ENCODE data around the gene OR4E2.

Gene OR4E2

GRCh38 chr14:21631084-21631483, 22.6 kb upstream of the OR4E2 start:
- no peak overlapping the region for H3K27ac ChIP-seq
- no peaks in the 10 kb centered on the region for H3K9me3 ChIP-seq
- H3K36me3 ChIP-seq, result no peaks in the 10 kb centered on the region
- H3K4me3 ChIP-seq, result no peak overlapping the region
- no peak for TF ChIP-seq CTCF (IDR thresholded peaks at IDR 0.05)
- no peaks in the 10 kb centered on the region for H3K27me3 ChIP-seq
- no peaks in the 10 kb centered on the region for H3K4me1 ChIP-seq
- no peak for DNase-seq
- intact Hi-C loops (cut with DNase I; ENCODE audit: low total_unique reads), result no loop called here

- no peak for TF ChIP-seq CTCF (IDR thresholded peaks at IDR 0.05)
- H3K27me3 ChIP-seq, result no peaks in the 10 kb centered on the region
- intact Hi-C loops (cut with DNase I; ENCODE audit: low total_unique reads), result no loop called here
Observed at GRCh38 chr14:21634840-21635239, 18.8 kb upstream of the OR4E2 start, which contains the start of gene OR10G2. Gene OR10G2, minus strand, starts transcription at chr14:21634940. Its CDS starts 98 bp downstream, at chr14:21634842.

DNA sequence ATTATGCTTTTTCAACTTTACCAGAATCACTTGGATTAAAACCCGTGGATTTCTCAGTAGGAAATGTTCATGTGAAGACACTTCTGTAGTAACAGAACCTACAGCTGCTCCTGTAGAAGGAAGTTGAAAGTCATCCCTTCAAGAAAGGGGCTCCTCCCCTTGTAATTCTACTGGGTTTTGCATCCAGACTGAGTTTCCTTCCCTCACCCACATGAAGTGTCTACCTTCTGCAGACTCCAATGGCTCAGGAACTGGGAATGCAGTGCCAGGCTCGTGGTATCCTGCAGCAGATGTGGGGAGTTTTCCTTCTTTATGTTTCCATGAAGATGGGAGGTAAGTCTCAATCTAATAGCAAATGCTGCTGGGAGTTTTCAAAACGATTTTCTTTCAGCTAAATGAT, 11.0 kb upstream of the OR4E2 start:
- no peaks in the 10 kb centered on the region for H3K9me3 ChIP-seq
- TF ChIP-seq CTCF (IDR thresholded peaks at IDR 0.05), result no peak
- no peaks in the 10 kb centered on the region for H3K4me1 ChIP-seq
- no peak overlapping the region for H3K4me3 ChIP-seq
- no peaks in the 10 kb centered on the region for H3K27me3 ChIP-seq
- H3K27ac ChIP-seq, result no peak overlapping the region
- intact Hi-C loops (cut with DNase I; ENCODE audit: low total_unique reads), result no loop called here
- no peaks in the 10 kb centered on the region for H3K36me3 ChIP-seq
- DNase-seq, result no peak

More at GRCh38 chr14:21634840-21635239, 18.8 kb upstream of the OR4E2 start, which contains the start of gene OR10G2:
- Histone ChIP-seq H3K9me3 (no peaks in the 10 kb centered on the region), H3K4me3 (no peak within 1 kb of the TSS), H3K36me3 (no peaks in the 10 kb centered on the region), H3K4me1 (no peaks in the 10 kb centered on the region), H3K27ac (no peak within 1 kb of the TSS)
- DNase-seq, result no peak

- H3K36me3 ChIP-seq, result no peaks in the 10 kb centered on the region
- no peak overlapping the region for H3K27ac ChIP-seq
- DNase-seq, result no peak
- H3K9me3 ChIP-seq, result no peaks in the 10 kb centered on the region
- H3K27me3 ChIP-seq, result no peaks in the 10 kb centered on the region
- no peak for TF ChIP-seq CTCF (IDR thresholded peaks at IDR 0.05)
- intact Hi-C loops (cut with DNase I; ENCODE audit: low total_unique reads), result no loop called here
- no peak overlapping the region for H3K4me3 ChIP-seq
- H3K4me1 ChIP-seq, result no peaks in the 10 kb centered on the region
Observed at GRCh38 chr14:21643407-21643806, 10.2 kb upstream of the OR4E2 start.

DNA sequence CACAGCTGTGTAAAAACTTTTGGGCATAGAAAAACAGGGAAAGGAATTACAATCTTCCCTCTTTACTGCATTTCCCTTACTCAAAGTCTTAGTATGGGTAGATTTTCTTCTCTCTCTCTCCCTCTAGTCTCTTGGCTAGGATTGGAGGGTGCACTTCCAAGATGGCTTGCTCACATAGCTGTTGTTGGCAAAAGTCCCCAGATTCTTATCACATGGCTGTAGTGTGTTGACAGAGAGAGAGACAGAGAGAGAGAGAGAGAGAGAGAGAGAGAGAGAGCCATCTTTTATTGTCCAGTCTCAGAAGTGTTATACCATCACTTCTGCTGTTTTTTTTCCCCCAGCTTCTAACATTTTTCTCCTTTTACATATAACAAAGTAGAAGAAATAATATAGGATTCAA, 6.3 kb upstream of the OR4E2 start:
- Histone ChIP-seq H3K9me3 (no peaks in the 10 kb centered on the region), H3K4me1 (no peaks in the 10 kb centered on the region), H3K36me3 (no peaks in the 10 kb centered on the region), H3K4me3 (no peak overlapping the region), H3K27ac (no peak overlapping the region), H3K27me3 (no peaks in the 10 kb centered on the region)
- TF ChIP-seq CTCF (IDR thresholded peaks at IDR 0.05), result no peak
- intact Hi-C loops (cut with DNase I; ENCODE audit: low total_unique reads), result no loop called here
- DNase-seq, result no peak

- TF ChIP-seq CTCF (IDR thresholded peaks at IDR 0.05), result no peak
- no peak for DNase-seq
- no peak overlapping the region for H3K4me3 ChIP-seq
Observed at GRCh38 chr14:21652209-21652808, 1.3 kb upstream of the OR4E2 start.

More at GRCh38 chr14:21652209-21652808, 1.3 kb upstream of the OR4E2 start:
- Histone ChIP-seq H3K36me3 (no peaks in the 10 kb centered on the region), H3K27me3 (no peaks in the 10 kb centered on the region), H3K4me1 (no peaks in the 10 kb centered on the region), H3K9me3 (no peaks in the 10 kb centered on the region), H3K27ac (no peak overlapping the region)
- intact Hi-C loops (cut with DNase I; ENCODE audit: low total_unique reads), result no loop called here
